BLaER1 treated with 17β-estradiol and CSF1 and Interleukin-3, amounts not matched to agents 10 nM and 100 nM (cell line): ENCODE results near the gene MTMR12.
"Not testable (repeated sequence)": the region's sequence is repeated elsewhere in the genome, so short reads cannot be mapped to it uniquely, and the experiment has no call there.

ENCODE experiments used
- H3K27ac ChIP-seq, 11 experiments: shearing (Covaris generic); formaldehyde crosslinking; 2 replicates each; pipeline ENCODE4 v1.8.1; 2022
- H3K27me3 ChIP-seq, 11 experiments: shearing (Covaris generic); formaldehyde crosslinking; 2 replicates each; pipeline ENCODE4 v1.8.1; 2022
- H3K36me3 ChIP-seq, 11 experiments: shearing (Covaris generic); formaldehyde crosslinking; 2 replicates each; pipeline ENCODE4 v1.8.1; 2022
- H3K4me1 ChIP-seq, 10 experiments: shearing (Covaris generic); formaldehyde crosslinking; 2 replicates each; pipeline ENCODE4 v1.8.1; 2022
- H3K4me2 ChIP-seq, 11 experiments: shearing (Covaris generic); formaldehyde crosslinking; 2 replicates each; pipeline ENCODE4 v1.8.1; 2022
- H3K4me3 ChIP-seq, 10 experiments: shearing (Covaris generic); formaldehyde crosslinking; 2 replicates each; pipeline ENCODE4 v1.8.1; 2022
- H3K9ac ChIP-seq, 11 experiments: shearing (Covaris generic); formaldehyde crosslinking; 2 replicates each; pipeline ENCODE4 v1.8.1; 2022
- H3K9me3 ChIP-seq, 11 experiments: shearing (Covaris generic); formaldehyde crosslinking; replicated peaks in 1 of 11; 2 replicates each; pipeline ENCODE4 v1.8.1; 2022
- H4K20me1 ChIP-seq, 11 experiments: shearing (Covaris generic); formaldehyde crosslinking; 2 replicates each; pipeline ENCODE4 v1.8.1; 2022
- Cebpa-rat ChIP-seq, 11 experiments: shearing (Covaris generic); IDR thresholded peaks; 2 replicates each; pipeline ENCODE4 v1.8.1; 2022

MTMR12 gene

GRCh38 chr5:32319392-32319791 is 6.7 kb upstream of the MTMR12 start:
- Histone ChIP-seq H3K4me3 (no peak overlapping the region), H3K9me3 (peaks cover 34 to 50% (median 43%) of the 10 kb centered on the region in 11 experiments), H3K9ac (no peak overlapping the region), H3K36me3 (no peaks in the 10 kb centered on the region; a peak in 1 of 22 replicates), H3K27ac (no peak overlapping the region), H4K20me1 (no peaks in the 10 kb centered on the region), H3K27me3 (no peaks in the 10 kb centered on the region), H3K4me2 (no peak overlapping the region), H3K4me1 (peaks cover 0 to 6% (median 3%) of the 10 kb centered on the region in 10 experiments; a peak in 6 of 20 replicates)
- TF ChIP-seq Cebpa-rat (IDR thresholded peaks at IDR 0.05): no peak

- peaks cover 0 to 6% (median 2%) of the 10 kb centered on the region in 11 experiments; a peak in 8 of 22 replicates for H4K20me1 ChIP-seq
- peaks cover 14 to 26% (median 23%) of the 10 kb centered on the region in 11 experiments for H3K9me3 ChIP-seq
- no peak overlapping the region for H3K27ac ChIP-seq
- H3K4me3 ChIP-seq: no peak overlapping the region
- TF ChIP-seq Cebpa-rat (IDR thresholded peaks at IDR 0.05): no peak
- no peak overlapping the region for H3K9ac ChIP-seq
- H3K4me1 ChIP-seq: peaks cover 0 to 9% (median 5%) of the 10 kb centered on the region in 10 experiments; a peak in 13 of 20 replicates
- H3K36me3 ChIP-seq: no peaks in the 10 kb centered on the region
- no peaks in the 10 kb centered on the region for H3K27me3 ChIP-seq
- H3K4me2 ChIP-seq: peak overlapping the region in 2 of 11 experiments; percentile 29 to 33; a peak in 1 of 22 replicates
These were observed 4.3 kb upstream of the MTMR12 start for GRCh38 chr5:32317041-32317440.

GRCh38 chr5:32315221-32316014 is 2.7 kb upstream of the MTMR12 start:
- Histone ChIP-seq H3K9ac (no peak overlapping the region), H3K9me3 (peaks cover 0 to 10% (median 6%) of the 10 kb centered on the region in 11 experiments; a peak in 17 of 22 replicates), H3K27ac (no peak overlapping the region), H4K20me1 (peaks cover 0 to 21% (median 11%) of the 10 kb centered on the region in 11 experiments; a peak in 13 of 22 replicates), H3K4me1 (peaks cover 15 to 24% (median 20%) of the 10 kb centered on the region in 10 experiments), H3K4me3 (no peak overlapping the region), H3K4me2 (no peak overlapping the region), H3K27me3 (no peaks in the 10 kb centered on the region), H3K36me3 (0 out of 22 replicates have a peak, but pooled peaks cover 0 to 4% (median 0%) of the 10 kb centered on the region in 11 experiments)
- TF ChIP-seq Cebpa-rat (IDR thresholded peaks at IDR 0.05): no peak

- H3K9me3 ChIP-seq: 0 out of 22 replicates have a peak, but pooled peaks cover 0 to 2% (median 0%) of the 10 kb centered on the region in 11 experiments
- H3K36me3 ChIP-seq: peaks cover 0 to 7% (median 0%) of the 10 kb centered on the region in 11 experiments; a peak in 1 of 22 replicates
- H3K4me1 ChIP-seq: peaks cover 23 to 32% (median 28%) of the 10 kb centered on the region in 10 experiments
- H3K27ac ChIP-seq: no peak overlapping the region
- no peak overlapping the region for H3K4me2 ChIP-seq
- no peak for TF ChIP-seq Cebpa-rat (IDR thresholded peaks at IDR 0.05)
- H3K27me3 ChIP-seq: no peaks in the 10 kb centered on the region
- no peak overlapping the region for H3K9ac ChIP-seq
- H3K4me3 ChIP-seq: no peak overlapping the region
- peaks cover 0 to 29% (median 17%) of the 10 kb centered on the region in 11 experiments; a peak in 14 of 22 replicates for H4K20me1 ChIP-seq
These were observed 1.9 kb upstream of the MTMR12 start for GRCh38 chr5:32314658-32315057.

GRCh38 chr5:32314152-32314488 is 1.4 kb upstream of the MTMR12 start:
- peaks cover 0 to 34% (median 18%) of the 10 kb centered on the region in 11 experiments; a peak in 14 of 22 replicates for H4K20me1 ChIP-seq
- H3K4me1 ChIP-seq: peaks cover 28 to 37% (median 32%) of the 10 kb centered on the region in 10 experiments
- not testable (repeated sequence) for H3K27ac ChIP-seq, H3K9me3 ChIP-seq, H3K27me3 ChIP-seq, H3K9ac ChIP-seq, H3K36me3 ChIP-seq
- H3K4me2 ChIP-seq: peak overlapping the region in 1 of 11 experiments; percentile 62; a peak in 2 of 22 replicates
- 0 out of 20 replicates have a peak overlapping the region, but pooled peaks of 1 of the 10 experiments have one; percentile 93 for H3K4me3 ChIP-seq

GRCh38 chr5:32312197-32312594 is 543 bp downstream of the MTMR12 start:
- Histone ChIP-seq H3K4me2 (peak overlapping the region; percentile 88 to 96 (median 93)), H3K27me3 (no peaks in the 10 kb centered on the region), H3K4me3 (peak overlapping the region; percentile 84 to 99 (median 94)), H4K20me1 (peaks cover 0 to 53% (median 28%) of the 10 kb centered on the region in 11 experiments; a peak in 14 of 22 replicates), H3K9me3 (0 out of 22 replicates have a peak, but pooled peaks cover 0 to 3% (median 0%) of the 10 kb centered on the region in 11 experiments), H3K27ac (peak overlapping the region; percentile 88 to 94 (median 91)), H3K36me3 (peaks cover 0 to 20% (median 7%) of the 10 kb centered on the region in 11 experiments; a peak in 8 of 22 replicates), H3K9ac (peak overlapping the region; percentile 91 to 96 (median 93)), H3K4me1 (peaks cover 33 to 52% (median 42%) of the 10 kb centered on the region in 10 experiments)
- no peak for TF ChIP-seq Cebpa-rat (IDR thresholded peaks at IDR 0.05)

GRCh38 chr5:32311404-32312196 is 1.1 kb downstream of the MTMR12 start:
- Histone ChIP-seq H4K20me1 (peaks cover 0 to 59% (median 28%) of the 10 kb centered on the region in 11 experiments; a peak in 14 of 22 replicates), H3K9me3 (0 out of 22 replicates have a peak, but pooled peaks cover 0 to 3% (median 0%) of the 10 kb centered on the region in 11 experiments), H3K36me3 (peaks cover 0 to 23% (median 7%) of the 10 kb centered on the region in 11 experiments; a peak in 8 of 22 replicates), H3K27me3 (no peaks in the 10 kb centered on the region), H3K4me3 (peak overlapping the region; percentile 84 to 99 (median 94)), H3K4me2 (peak overlapping the region; percentile 88 to 96 (median 93)), H3K27ac (peak overlapping the region; percentile 88 to 94 (median 91)), H3K9ac (peak overlapping the region; percentile 91 to 96 (median 93)), H3K4me1 (peaks cover 33 to 52% (median 41%) of the 10 kb centered on the region in 10 experiments)
- TF ChIP-seq Cebpa-rat (IDR thresholded peaks at IDR 0.05): no peak; a peak in 1 of 22 replicates

- H3K4me2 ChIP-seq: peak overlapping the region; percentile 42 to 96 (median 93); a peak in 21 of 22 replicates
- H3K36me3 ChIP-seq: peaks cover 0 to 34% (median 7%) of the 10 kb centered on the region in 11 experiments; a peak in 8 of 22 replicates
- peak overlapping the region in 3 of 11 experiments; percentile 15 to 24 (median 21); a peak in 2 of 22 replicates for H3K27ac ChIP-seq
- H3K9ac ChIP-seq: no peak overlapping the region; a peak in 1 of 22 replicates
- no peaks in the 10 kb centered on the region for H3K27me3 ChIP-seq
- H3K4me1 ChIP-seq: peaks cover 38 to 59% (median 47%) of the 10 kb centered on the region in 10 experiments
- 0 out of 22 replicates have a peak, but pooled peaks cover 0 to 3% (median 0%) of the 10 kb centered on the region in 11 experiments for H3K9me3 ChIP-seq
- TF ChIP-seq Cebpa-rat (IDR thresholded peaks at IDR 0.05): no peak
- peaks cover 0 to 78% (median 32%) of the 10 kb centered on the region in 11 experiments; a peak in 14 of 22 replicates for H4K20me1 ChIP-seq
- H3K4me3 ChIP-seq: peak overlapping the region in 3 of 10 experiments; percentile 10 to 46 (median 16); a peak in 4 of 20 replicates
These were observed 3.0 kb downstream of the MTMR12 start for GRCh38 chr5:32309761-32310160.
